Neural cell (in vitro differentiated cells): ENCODE measurements around the gene TLL1. TPM values are rescaled to one million over a fixed set of nuclear protein-coding genes. Genes with fewer than 3 reads are reported as not detected.

Experiments
- H2AFZ ChIP-seq: fragments of 200-600, 300-800 bp; sonication (generic), shearing (Covaris generic); 2 replicates; pipeline ENCODE4 v1.6.0; 2014; ENCODE audit warnings: low read depth, mild to moderate bottlenecking, antibody characterized with exemption, low read length, moderate library complexity
- H3F3A ChIP-seq: fragments of 200-600 bp; shearing (Covaris generic); 2 replicates; pipeline ENCODE4 v1.6.1; 2016; ENCODE audit warnings: mild to moderate bottlenecking, moderate library complexity, mixed read lengths, antibody characterized with exemption, low read length; ENCODE audit not compliant: insufficient read depth, poor library complexity, severe bottlenecking
- H3K27ac ChIP-seq: fragments of 200-600, 300-800 bp; sonication (generic), shearing (Covaris generic); 2 replicates; pipeline ENCODE4 v1.5.1; 2014; ENCODE audit warnings: mild to moderate bottlenecking, low read length, moderate library complexity
- H3K27me3 ChIP-seq: fragments of 300-800, 200-600 bp; sonication (generic), shearing (Covaris generic); 2 replicates; pipeline ENCODE4 v1.6.0; 2014; ENCODE audit warnings: mild to moderate bottlenecking, low read depth, low read length, moderate library complexity; ENCODE audit not compliant: insufficient read depth
- H3K36me3 ChIP-seq: fragments of 300-800, 200-600 bp; sonication (generic), shearing (Covaris generic); 2 replicates; pipeline ENCODE4 v1.5.1; 2014; ENCODE audit warnings: mild to moderate bottlenecking, antibody characterized with exemption, low read length, moderate library complexity; ENCODE audit not compliant: insufficient read depth
- H3K4me2 ChIP-seq: fragments of 300-800, 200-600 bp; sonication (generic), shearing (Covaris generic); 2 replicates; pipeline ENCODE4 v1.6.0; 2014; ENCODE audit warnings: mild to moderate bottlenecking, low read length
- H3K4me3 ChIP-seq: fragments of 300-800, 200-600 bp; sonication (generic), shearing (Covaris generic); 2 replicates; pipeline ENCODE4 v1.5.1; 2014; ENCODE audit warnings: mild to moderate bottlenecking, low read length, moderate library complexity
- H3K79me2 ChIP-seq: fragments of 200-600 bp; shearing (Covaris generic); replicated peaks from 2 replicates; pipeline ENCODE4 v1.6.0; 2014; ENCODE audit warnings: mild to moderate bottlenecking, low read length, moderate library complexity; ENCODE audit not compliant: insufficient read depth
- H3K9ac ChIP-seq: fragments of 300-800, 200-600 bp; sonication (generic), shearing (Covaris generic); 2 replicates; pipeline ENCODE4 v1.6.1; 2016; ENCODE audit warnings: mild to moderate bottlenecking, low read length, mixed read lengths
- H3K9me2 ChIP-seq: fragments of 200-600 bp; shearing (Covaris generic); 2 replicates; pipeline ENCODE4 v1.6.1; 2016; ENCODE audit warnings: mild to moderate bottlenecking, low read length, mixed read lengths; ENCODE audit not compliant: insufficient read depth
- H3K9me3 ChIP-seq: fragments of 200-600, 300-800 bp; sonication (generic), shearing (Covaris generic); 2 replicates; pipeline ENCODE4 v1.6.1; 2016; ENCODE audit warnings: mild to moderate bottlenecking, mixed run types, low read length, moderate library complexity, mixed read lengths
- H4K20me1 ChIP-seq: fragments of 200-600 bp; shearing (Covaris generic); 2 replicates; pipeline ENCODE4 v1.6.1; 2016; ENCODE audit warnings: mild to moderate bottlenecking, mixed run types; ENCODE audit not compliant: insufficient read depth
- CTCF ChIP-seq: fragments of 450-650 bp; IDR thresholded peaks from 2 replicates; pipeline ENCODE4 v1.5.1; 2014; ENCODE audit warnings: antibody characterized with exemption, mild to moderate bottlenecking, moderate library complexity; ENCODE audit not compliant: poor library complexity, severe bottlenecking
- EP300 ChIP-seq: fragments of 450-650 bp; conservative IDR thresholded peaks from 2 replicates; pipeline ENCODE4 v1.6.1; 2014; ENCODE audit warnings: antibody characterized with exemption, mild to moderate bottlenecking, moderate library complexity; ENCODE audit not compliant: poor library complexity, severe bottlenecking
- EZH2 ChIP-seq: fragments of 200-600, 300-800 bp; shearing (Covaris generic), sonication (generic); IDR thresholded peaks from 2 replicates; pipeline ENCODE4 v1.6.1; 2014; ENCODE audit warnings: antibody characterized with exemption, low read length, borderline replicate concordance, mild to moderate bottlenecking; ENCODE audit not compliant: insufficient read depth, poor library complexity, severe bottlenecking
- MXI1 ChIP-seq: fragments of 450-650 bp; conservative IDR thresholded peaks from 2 replicates; pipeline ENCODE4 v1.6.1; 2014; ENCODE audit warnings: antibody characterized with exemption, mild to moderate bottlenecking; ENCODE audit not compliant: poor library complexity, severe bottlenecking
- POLR2AphosphoS5 ChIP-seq: IDR thresholded peaks from 2 replicates; pipeline ENCODE4 v1.6.1; 2012
- RAD21 ChIP-seq: fragments of 450-650 bp; conservative IDR thresholded peaks from 2 replicates; pipeline ENCODE4 v1.6.1; 2014; ENCODE audit warnings: antibody characterized with exemption, mild to moderate bottlenecking, moderate library complexity
- REST ChIP-seq: IDR thresholded peaks from 2 replicates; pipeline ENCODE4 v1.6.1; 2012; ENCODE audit warnings: borderline replicate concordance
- SMC3 ChIP-seq: fragments of 450-650 bp; conservative IDR thresholded peaks from 2 replicates; pipeline ENCODE4 v1.6.1; 2014; ENCODE audit warnings: antibody characterized with exemption, mild to moderate bottlenecking, moderate library complexity; ENCODE audit not compliant: poor library complexity
- TAF1 ChIP-seq: IDR thresholded peaks from 2 replicates; pipeline ENCODE4 v1.6.1; 2012; ENCODE audit warnings: low read depth
- polyA plus RNA-seq: library from polyadenylated mRNA; depleted of rRNA; stranded (reverse); fragments of >200 nt; gene quantifications from 2 replicates; pipeline ENCODE4 v1.2.3, GENCODE V29; 2014

The TLL1 gene
- polyA plus RNA-seq, 1 donor from 2014 or later: not detected

- Histone ChIP-seq H3K27me3 (no peaks in the 10 kb centered on the region), H3F3A (no peaks in the 10 kb centered on the region), H3K9me3 (no peaks in the 10 kb centered on the region), H3K4me2 (no peak overlapping the region), H3K4me3 (no peak overlapping the region), H2AFZ (no peak overlapping the region), H4K20me1 (no peaks in the 10 kb centered on the region), H3K36me3 (no peaks in the 10 kb centered on the region), H3K9me2 (no peaks in the 10 kb centered on the region), H3K9ac (no peak overlapping the region), H3K79me2 (no peaks in the 10 kb centered on the region), H3K27ac (no peak overlapping the region)
- no peak for TF ChIP-seq RAD21
- no peak for TF ChIP-seq CTCF
- no peak for TF ChIP-seq POLR2AphosphoS5
- no peak for TF ChIP-seq EP300
Measured at GRCh38 chr4:166008510-166008909, 135.5 kb downstream of the TLL1 start.

DNA sequence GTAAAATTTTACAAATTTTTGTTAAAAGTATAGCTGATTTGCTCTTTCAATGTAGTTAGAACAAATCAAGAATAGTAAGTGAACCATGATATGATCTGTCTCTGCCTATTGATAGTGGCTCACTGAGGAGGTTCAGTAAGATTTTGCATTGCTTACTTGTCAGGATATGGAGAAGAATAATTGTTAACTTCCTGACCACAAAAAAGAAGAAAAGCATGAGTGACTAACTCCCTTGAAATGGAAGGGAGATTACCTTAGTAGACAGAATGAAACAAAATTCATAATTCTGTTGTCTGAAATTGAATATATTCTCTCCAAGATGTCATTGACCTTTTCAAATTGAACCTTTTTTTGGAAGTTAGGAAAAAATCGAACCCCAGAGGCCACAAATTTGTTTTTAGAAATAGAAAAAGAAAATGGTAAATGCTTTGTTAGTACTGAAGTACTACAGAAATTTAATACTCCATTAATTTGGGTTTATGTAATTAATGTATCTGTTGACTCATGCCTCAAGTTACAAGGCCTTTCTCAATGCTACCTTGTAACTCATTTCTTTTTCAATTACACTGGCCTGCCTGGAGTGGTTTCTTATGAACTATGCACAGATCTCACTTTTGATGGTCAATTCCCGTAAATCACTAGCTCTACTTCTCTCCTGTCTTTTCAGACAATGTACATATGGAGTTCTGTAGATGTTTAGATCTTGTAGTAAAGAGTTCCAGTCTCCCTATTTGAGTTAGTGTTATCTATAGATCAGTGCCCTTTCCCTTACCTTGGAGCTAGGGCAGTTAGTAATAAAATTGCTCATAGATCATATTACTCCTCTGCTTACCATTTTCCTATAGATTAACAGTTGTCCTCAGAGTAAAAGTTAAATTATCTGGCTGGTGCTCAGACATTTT is 139.3 kb downstream of the TLL1 start:
- H3K27me3 ChIP-seq: no peaks in the 10 kb centered on the region
- no peak overlapping the region for H2AFZ ChIP-seq
- H3K27ac ChIP-seq: no peak overlapping the region
- no peak overlapping the region for H3K4me2 ChIP-seq
- TF ChIP-seq REST (no peak), EP300 (no peak), TAF1 (no peak), MXI1 (no peak), POLR2AphosphoS5 (no peak), CTCF (no peak), SMC3 (no peak), EZH2 (no peak), RAD21 (no peak)
- H3K9me3 ChIP-seq: no peaks in the 10 kb centered on the region
- no peaks in the 10 kb centered on the region for H3K36me3 ChIP-seq
- H3K9me2 ChIP-seq: no peaks in the 10 kb centered on the region
- no peaks in the 10 kb centered on the region for H3K79me2 ChIP-seq
- no peak overlapping the region for H3K4me3 ChIP-seq
- no peaks in the 10 kb centered on the region for H4K20me1 ChIP-seq
- H3K9ac ChIP-seq: no peak overlapping the region
- no peaks in the 10 kb centered on the region for H3F3A ChIP-seq
